PC-3 (cell line): ENCODE results near the gene CLDN22.

Experiments
- CTCF ChIP-seq: fragments of 300-600 bp; sonication (generic); conservative IDR thresholded peaks from 2 replicates; pipeline ENCODE4 v1.5.1; 2017; ENCODE audit warnings: antibody characterized with exemption, low read depth, mild to moderate bottlenecking, low read length
- EZH2 ChIP-seq: fragments of 300-600 bp; sonication (generic); IDR thresholded peaks from one replicate; pipeline ENCODE4 v1.6.1; 2017; ENCODE audit warnings: antibody characterized with exemption, mild to moderate bottlenecking, low read length; ENCODE audit not compliant: unreplicated experiment

- TF ChIP-seq CTCF, result no peak
- no peak for TF ChIP-seq EZH2
Observed at GRCh38 chr4:183344523-183345255, 24.6 kb upstream of the CLDN22 start.
